OCI-LY3 (cell line): Measurements from ENCODE around the gene CGREF1.

Experiments used
- CTCF ChIP-seq: fragments of 200-600, 300-600 bp; sonication (generic); IDR thresholded peaks from 2 replicates; pipeline ENCODE4 v1.5.1; 2014; ENCODE audit warnings: antibody characterized with exemption, low read length, low read depth
- EZH2phosphoT487 ChIP-seq: fragments of 200-600 bp; shearing (Covaris generic); IDR thresholded peaks from 2 replicates; pipeline ENCODE4 v1.6.1; 2018; ENCODE audit warnings: antibody characterized with exemption, mixed run types, low read depth

GRCh38 chr2:27057184-27057583 lies 61.7 kb downstream of the CGREF1 start:
- TF ChIP-seq CTCF (no peak), EZH2phosphoT487 (no peak)
